HTERT RPE-1 (cell line): ENCODE data around the gene RNF167.

Source experiments
- in situ Hi-C: fragments of 300-500 bp; cut with MboI; formaldehyde crosslinking; loops from 4 replicates; pipeline ENCODE4 v1.14.3; 2020; ENCODE audit warnings: low sequenced_read_pairs

The RNF167 gene

DNA sequence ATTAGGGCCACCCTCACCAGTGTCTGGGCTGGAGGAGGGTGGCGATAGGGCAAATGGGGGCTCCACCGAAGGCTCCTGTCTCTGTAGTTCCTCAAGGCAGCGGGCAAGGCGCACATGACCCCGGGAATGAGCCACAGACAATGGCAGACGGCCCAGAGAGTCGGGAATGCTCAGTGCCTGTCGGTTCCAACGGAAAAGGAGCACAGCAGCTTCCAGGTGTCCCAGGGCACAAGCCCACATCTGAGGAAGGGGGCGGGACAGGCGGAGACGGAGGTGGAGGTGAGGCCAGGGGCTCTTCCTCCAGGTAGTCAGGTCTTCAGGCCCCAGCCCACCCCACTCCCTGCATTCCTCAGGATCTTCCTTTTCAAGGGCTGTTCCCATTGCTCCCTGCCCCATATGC, 32.7 kb downstream of the RNF167 start:
- in situ Hi-C loops: no loop called here

DNA sequence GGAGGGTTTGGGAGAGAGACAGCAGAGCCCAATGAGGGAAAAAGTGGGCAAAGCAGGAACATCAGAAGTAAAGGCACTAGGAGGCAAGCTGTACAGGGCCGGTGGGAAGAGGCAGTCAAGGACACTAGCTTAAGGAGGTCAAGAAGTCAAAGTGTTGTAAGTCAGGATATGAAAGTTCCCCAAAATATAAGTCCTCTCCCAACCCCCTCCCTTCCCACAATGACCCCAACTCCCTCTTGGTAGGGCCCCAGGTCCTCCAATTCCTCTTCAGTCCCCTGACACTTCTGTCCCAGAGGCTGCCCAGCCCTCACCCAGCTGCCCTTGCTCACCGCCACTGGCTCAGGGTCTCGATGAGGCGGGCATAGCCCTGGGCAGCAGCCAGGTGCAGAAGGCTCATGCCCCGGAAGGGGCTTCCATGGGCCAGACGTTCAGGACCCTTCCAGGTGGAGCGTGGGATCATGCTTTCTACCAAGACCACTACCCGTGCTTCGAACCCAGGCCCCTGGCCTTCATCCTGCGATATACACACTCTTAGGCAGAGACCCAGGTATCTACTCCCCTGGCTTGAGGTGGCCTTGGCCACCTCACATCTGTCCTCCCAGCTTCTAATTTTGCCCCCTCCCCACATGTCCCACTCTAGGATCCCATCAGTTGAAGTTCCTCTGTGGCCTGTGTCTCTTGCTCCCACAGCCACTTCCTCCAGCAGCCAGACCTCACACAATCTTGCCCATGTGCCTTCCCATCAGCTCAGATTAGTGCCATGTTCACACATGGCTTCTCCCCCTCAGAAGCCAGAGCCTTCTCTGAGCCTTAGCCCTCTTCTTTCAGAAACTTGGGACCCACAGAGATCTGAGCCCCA, 33.4 kb downstream of the RNF167 start:
- in situ Hi-C loops: no loop called here

DNA sequence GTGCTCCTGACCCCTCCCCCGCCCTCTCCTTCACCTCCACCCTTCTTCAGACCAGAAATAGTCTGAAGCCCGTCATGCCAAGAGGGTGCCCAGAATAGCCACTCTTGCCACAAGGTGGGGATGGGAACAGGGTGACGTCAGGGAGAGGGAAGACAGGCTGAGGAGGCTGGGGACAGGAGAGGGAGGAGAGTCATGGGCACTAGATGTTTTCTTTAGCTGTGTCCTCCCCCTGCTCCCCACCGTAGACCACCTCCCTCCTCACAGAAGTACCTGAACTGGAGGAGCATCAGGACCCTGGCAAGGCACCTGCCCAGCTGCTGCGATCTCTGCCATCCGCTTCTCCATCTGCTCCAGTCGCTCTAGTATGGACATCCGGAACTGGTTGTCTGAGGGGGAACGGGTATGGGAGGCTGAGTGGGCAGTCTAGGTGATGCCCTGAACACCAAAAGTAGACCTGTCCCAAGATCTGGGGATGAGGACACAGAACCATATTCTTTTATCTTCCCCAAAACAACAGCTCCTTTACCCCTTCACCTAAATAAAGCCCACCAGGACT, 34.1 kb downstream of the RNF167 start:
- in situ Hi-C loops: no loop called here

DNA sequence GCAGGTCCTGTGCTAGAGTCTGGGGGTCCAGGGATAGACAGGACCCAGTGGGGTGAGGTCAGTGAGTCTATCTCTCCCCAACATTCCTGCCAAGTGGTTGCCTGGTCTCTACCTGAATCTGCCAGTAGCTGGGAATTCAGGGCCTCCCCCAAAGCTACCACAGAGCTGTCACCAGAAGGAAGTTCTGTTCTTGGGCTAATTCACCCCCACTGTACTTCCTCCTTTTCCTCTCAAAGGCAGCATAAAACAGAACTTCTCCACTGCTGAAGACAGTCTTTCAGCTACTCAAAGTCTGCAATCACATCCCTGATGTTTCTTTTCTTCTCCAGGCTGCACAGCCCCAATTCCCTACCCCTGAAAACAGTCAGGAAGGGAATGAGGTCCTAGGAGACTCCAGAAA, 38.7 kb downstream of the RNF167 start:
- in situ Hi-C loops: no loop called here

DNA sequence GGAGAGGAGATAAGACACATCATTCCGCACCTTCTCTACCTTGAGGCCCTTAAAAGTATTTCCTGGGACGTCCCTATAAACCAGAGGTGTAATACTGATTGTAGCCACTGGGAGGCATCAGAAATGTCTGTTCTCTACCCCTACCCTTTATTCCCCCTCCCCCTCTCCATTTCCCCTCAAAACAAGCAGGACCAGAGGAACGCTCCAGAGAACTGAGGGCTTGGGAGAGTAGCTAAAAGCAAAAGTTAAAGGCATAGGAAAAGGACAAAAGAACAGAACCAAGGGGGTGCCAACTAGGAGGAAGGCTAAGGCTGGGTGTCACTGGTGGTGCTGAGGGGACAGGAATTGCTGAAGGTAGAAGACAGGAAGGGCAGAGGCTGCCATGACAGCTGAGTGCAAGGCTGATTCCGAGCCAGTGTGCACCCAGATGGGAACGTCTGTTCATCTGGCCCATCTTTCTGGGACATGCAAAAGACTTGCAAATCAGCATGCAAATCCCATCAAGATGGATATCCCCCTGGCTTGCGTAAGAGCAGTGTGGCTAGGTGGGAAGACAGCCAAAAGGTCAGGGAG, 40.7 kb downstream of the RNF167 start:
- in situ Hi-C loops: no loop called here

DNA sequence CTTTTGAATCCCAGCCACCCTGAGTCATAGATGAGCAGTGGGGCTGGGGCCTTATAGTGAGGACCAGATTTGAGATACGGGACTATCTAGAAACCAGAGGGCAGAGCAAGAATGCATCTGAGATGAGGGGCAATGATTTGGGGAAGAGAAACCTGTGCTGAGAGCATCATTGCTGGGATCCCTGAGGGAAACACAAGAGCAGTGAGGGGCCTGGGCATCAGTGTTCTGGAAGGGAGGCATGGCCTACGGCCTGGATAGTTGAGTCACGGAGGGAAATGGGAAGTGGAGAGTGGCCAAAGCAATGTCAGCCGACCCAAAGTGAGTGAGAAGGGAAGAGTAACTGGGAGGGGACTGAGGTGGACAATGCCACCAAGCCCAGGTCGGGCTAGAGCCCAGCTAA, 42.2 kb downstream of the RNF167 start:
- in situ Hi-C loops: no loop called here

DNA sequence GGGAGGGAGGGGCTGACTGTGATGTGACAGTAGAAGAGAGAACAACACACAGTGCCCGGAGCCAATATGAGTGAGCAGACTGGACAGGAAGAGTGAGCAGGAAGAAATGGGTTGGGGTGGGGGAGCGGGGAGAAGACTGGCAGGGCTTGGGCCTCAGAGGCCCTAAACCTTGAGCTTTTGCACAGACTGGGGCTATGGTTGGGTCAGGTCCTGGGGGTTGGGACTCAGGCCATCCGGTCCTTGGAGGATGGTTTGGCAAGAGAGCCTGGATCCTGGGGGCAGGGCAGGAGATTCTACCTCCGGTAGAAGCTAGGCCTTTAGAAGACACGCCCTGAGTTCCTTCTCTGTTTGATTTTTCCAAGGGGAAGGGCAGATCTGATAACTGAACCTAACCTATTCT, 46.3 kb downstream of the RNF167 start:
- in situ Hi-C loops: no loop called here

DNA sequence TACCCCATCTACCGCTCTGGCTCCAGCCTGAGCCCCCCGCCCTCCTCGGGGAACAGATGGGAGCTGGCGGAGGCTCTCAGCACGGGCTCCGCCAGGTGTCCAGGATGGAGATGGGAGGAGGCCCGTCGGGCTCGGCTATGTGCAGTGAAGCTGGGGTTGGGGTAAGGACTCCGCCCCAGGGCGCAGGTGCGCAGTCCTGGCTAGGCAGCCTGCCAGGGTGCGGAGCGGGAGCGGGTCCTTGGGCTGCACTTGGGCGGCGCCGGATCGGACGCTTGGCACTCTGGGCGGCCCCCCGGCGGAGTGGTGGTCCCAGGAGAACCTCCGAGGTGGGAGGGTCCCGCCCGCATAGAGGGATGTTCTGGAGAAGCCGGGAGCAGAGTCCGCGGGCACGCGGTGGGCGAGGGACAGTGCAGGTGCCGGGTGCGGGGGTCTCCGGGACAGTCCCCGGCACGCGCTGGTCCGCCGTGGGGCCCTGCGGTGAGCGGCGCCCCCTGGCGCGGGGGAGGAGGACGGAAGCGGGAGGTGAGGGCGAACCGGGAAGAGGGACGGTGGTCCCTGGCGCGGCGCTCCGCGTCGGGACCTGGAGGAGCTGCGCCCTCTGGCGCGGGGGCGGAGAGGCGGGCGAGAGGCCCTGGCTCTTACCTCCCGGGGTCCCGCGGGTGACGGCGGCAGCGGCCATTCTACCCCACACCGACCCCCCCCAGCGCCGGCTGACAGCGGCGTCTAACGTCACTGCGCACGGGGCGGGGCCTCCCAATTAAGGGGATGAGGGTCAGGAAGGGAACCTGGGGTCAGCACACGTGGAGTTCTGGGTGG, 47.1 kb downstream of the RNF167 start, which contains the start of gene CAMTA2:
TSS of gene CAMTA2 (minus strand) at position 725 of the 816 bp plus-strand sequence. CDS start 1,453 bp downstream, outside the sequence.
- in situ Hi-C loops: no loop called here

DNA sequence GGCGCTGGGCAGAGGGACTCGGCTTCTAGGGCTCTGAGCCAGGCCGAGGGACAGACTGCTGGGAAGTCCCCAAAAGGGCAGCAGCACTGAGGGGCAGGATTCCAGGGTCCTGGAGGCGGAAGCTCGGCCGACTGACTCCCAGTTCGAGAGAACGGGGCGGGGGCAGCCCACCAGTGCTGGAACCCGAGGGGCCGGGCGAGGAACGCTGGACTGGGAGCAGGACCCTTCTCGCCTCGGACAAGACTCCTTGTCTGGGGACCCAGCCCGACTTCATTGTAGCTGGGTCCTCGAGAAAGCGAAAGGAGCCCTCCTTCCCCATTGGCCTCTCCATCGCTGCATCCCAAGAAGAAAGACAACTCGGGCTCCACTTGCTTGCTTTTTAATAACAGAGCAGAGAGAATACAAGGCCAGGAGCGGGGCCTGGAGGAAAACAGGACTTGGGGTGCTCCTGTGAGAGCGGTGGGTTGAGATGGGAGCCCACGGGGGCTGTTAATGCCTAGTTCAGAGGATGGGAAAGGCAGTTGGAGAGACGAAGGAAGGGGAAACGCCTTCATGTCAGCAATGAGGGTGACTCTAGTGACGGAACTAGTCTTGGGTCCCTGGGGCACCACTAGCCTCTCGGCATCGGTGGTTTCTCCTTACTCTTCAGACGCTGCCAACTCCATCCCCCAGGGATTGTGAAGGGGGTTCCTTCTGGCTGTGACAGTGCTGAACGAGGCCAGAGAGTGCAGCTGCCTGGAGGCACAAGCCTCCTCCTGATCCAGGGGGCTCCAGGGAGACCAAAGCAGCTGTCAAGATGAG, 47.9 kb downstream of the RNF167 start:
- in situ Hi-C loops: no loop called here

DNA sequence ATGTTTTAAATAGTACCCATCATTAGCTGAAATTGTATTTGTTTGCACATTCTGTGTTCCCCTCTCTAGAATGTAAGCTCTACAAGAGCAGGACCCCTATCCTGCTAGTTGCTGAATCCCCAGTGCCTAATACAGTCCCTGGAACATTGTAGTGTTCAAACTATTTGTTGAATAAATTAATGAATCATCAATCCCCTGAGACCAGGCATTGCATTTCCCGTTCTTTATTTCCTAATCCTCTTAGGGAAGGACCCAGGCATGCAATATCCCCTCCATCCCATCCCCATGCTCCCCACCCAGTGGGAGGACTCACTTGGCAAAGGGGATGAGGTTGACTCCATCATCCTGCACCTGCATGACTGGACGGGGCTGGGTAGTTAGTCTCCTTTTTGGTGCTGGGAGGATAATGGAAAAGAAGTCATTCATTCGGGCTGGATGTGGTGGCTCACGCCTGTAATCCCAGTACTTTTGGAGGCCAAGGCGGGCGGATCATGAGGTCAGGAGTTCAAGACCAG, 54.1 kb downstream of the RNF167 start:
- in situ Hi-C loops: no loop called here
